ENCODE measurements around the gene SLC24A1. TPM values are rescaled to one million over a fixed set of nuclear protein-coding genes. Genes with fewer than 3 reads are reported as not detected.

The SLC24A1 gene
- polyA plus RNA-seq, 1 experiment = 5.5 TPM

DNA sequence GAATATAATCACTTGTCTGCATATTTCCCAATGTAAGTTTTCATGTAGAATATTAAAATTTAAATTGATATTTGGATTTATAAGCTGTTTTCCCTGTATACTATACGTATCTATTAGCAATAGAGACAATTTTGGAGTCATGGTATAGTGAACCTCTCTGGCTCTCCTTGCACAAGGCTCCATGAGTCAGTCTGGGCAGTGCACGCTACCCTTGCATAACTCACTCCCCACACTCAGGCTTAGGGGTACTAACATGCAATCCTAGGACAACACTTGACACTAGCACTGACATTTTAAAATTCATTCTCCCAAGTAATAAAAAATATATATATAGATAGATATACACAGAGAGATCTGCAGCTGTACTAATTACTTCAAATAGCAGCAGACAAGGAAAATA, 39.2 kb downstream of the SLC24A1 start:
- DNase-seq (ENCODE audit: low read depth, low spot score) = no peak
- no peaks in the 10 kb centered on the region for H3K27me3 ChIP-seq (ENCODE audit: control insufficient read depth, insufficient read depth, low read length)
- TF ChIP-seq, protein P1, sequence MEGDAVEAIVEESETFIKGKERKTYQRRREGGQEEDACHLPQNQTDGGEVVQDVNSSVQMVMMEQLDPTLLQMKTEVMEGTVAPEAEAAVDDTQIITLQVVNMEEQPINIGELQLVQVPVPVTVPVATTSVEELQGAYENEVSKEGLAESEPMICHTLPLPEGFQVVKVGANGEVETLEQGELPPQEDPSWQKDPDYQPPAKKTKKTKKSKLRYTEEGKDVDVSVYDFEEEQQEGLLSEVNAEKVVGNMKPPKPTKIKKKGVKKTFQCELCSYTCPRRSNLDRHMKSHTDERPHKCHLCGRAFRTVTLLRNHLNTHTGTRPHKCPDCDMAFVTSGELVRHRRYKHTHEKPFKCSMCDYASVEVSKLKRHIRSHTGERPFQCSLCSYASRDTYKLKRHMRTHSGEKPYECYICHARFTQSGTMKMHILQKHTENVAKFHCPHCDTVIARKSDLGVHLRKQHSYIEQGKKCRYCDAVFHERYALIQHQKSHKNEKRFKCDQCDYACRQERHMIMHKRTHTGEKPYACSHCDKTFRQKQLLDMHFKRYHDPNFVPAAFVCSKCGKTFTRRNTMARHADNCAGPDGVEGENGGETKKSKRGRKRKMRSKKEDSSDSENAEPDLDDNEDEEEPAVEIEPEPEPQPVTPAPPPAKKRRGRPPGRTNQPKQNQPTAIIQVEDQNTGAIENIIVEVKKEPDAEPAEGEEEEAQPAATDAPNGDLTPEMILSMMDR (IDR thresholded peaks at IDR 0.05; ENCODE audit: low read depth, low read length) = no peak
- no peak overlapping the region for H3K27ac ChIP-seq (ENCODE audit: low read depth, low read length)
- no peaks in the 10 kb centered on the region for H3K9me3 ChIP-seq (ENCODE audit: control insufficient read depth, insufficient read depth, low read length)
- CTCF ChIA-PET = interaction anchor here (2.5 kb wide), 1 partner anchor 196 kb away, joined by 11 read pairs; no protein-coding TSS in a partner anchor
- POLR2A ChIA-PET = interaction anchor here (1.4 kb wide), 1 partner anchor 50 kb away, joined by 4 read pairs; the partner anchor contains the start of gene INTS14
- no peak overlapping the region for H3K4me3 ChIP-seq (ENCODE audit: low read depth, low read length)

DNA sequence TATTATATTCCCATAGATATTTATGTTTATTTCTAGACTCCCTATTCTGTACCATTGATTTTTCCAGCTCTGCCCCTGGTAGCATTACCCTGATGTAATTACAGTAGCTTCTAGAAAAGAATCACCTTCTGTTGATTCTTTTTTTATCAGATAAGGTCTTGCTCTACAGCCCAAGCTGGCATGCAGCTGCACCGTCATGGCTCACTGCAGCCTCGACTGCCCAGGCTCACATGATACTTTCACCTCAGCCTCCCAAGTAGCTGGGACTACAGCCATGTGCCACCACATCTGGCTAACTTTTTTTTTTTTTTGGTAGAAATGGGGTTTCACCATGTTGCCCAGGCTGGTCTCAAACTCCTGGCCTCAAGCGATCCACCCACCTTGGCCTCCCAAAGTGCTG, 41.8 kb downstream of the SLC24A1 start:
- ChIA-PET POLR2A (no interaction called here), CTCF (interaction anchor here (1.6 kb wide), 1 partner anchor 25 kb away, joined by 3 read pairs; no protein-coding TSS in a partner anchor)
- Histone ChIP-seq H3K27ac (ENCODE audit: low read depth, low read length) (no peak overlapping the region), H3K4me3 (ENCODE audit: low read depth, low read length) (no peak overlapping the region), H3K9me3 (ENCODE audit: control insufficient read depth, insufficient read depth, low read length) (no peaks in the 10 kb centered on the region), H3K27me3 (ENCODE audit: control insufficient read depth, insufficient read depth, low read length) (no peaks in the 10 kb centered on the region)
- DNase-seq (ENCODE audit: low read depth, low spot score) = no peak
- TF ChIP-seq, protein P1 (IDR thresholded peaks at IDR 0.05; ENCODE audit: low read depth, low read length) = no peak

DNA sequence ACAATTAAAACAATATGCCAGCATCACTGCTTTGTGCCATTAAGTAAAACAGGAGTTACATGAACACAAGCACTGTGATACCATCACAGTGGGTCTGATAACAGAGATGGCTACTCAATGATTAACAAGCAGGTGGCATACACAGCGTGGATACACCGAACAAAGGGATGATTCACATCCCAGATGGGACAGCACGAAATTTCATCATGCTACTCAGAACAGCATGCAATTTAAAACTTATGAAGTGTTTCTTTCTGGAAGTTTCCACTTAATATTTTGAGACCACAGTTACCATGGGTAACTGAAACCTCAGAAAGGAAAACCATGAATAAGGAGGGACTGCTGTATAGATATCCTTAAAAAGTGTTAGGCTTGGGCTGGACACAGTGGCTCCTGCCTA, 44.5 kb downstream of the SLC24A1 start:
- H3K27me3 ChIP-seq (ENCODE audit: control insufficient read depth, insufficient read depth, low read length) = no peaks in the 10 kb centered on the region
- CTCF ChIA-PET = no interaction called here
- H3K9me3 ChIP-seq (ENCODE audit: control insufficient read depth, insufficient read depth, low read length) = no peaks in the 10 kb centered on the region
- H3K4me3 ChIP-seq (ENCODE audit: low read depth, low read length) = no peak overlapping the region
- H3K27ac ChIP-seq (ENCODE audit: low read depth, low read length) = peak overlapping the region; percentile 65
- TF ChIP-seq, protein P1 (IDR thresholded peaks at IDR 0.05; ENCODE audit: low read depth, low read length) = no peak
- POLR2A ChIA-PET = no interaction called here
- DNase-seq (ENCODE audit: low read depth, low spot score) = peak; percentile 33

DNA sequence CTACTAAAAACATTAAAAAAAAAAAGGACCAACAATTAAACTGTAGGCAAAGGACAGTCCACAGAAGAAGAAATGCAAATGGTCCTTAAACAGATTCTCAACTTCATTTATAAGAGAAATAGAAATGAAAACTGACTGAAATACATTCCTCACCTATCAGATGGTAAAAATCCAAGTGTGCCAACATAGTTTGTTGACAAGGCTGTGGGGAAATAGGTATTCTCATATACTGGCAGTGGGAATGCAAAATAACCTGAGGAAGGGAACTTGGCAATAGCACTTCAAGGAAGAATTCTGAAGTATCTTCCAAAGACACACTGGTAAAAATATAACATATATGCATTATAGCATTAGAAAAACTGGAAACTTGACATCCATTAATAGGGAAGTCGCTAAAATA, 53.8 kb downstream of the SLC24A1 start:
- Histone ChIP-seq H3K4me3 (ENCODE audit: low read depth, low read length) (no peak overlapping the region), H3K9me3 (ENCODE audit: control insufficient read depth, insufficient read depth, low read length) (no peaks in the 10 kb centered on the region), H3K27ac (ENCODE audit: low read depth, low read length) (no peak overlapping the region), H3K27me3 (ENCODE audit: control insufficient read depth, insufficient read depth, low read length) (no peaks in the 10 kb centered on the region)
- ChIA-PET POLR2A (no interaction called here), CTCF (interaction anchor here (0.6 kb wide), 1 partner anchor 611 kb away, joined by 5 read pairs; no protein-coding TSS in a partner anchor)
- DNase-seq (ENCODE audit: low read depth, low spot score) = no peak
- TF ChIP-seq, protein P1 (IDR thresholded peaks at IDR 0.05; ENCODE audit: low read depth, low read length) = no peak

DNA sequence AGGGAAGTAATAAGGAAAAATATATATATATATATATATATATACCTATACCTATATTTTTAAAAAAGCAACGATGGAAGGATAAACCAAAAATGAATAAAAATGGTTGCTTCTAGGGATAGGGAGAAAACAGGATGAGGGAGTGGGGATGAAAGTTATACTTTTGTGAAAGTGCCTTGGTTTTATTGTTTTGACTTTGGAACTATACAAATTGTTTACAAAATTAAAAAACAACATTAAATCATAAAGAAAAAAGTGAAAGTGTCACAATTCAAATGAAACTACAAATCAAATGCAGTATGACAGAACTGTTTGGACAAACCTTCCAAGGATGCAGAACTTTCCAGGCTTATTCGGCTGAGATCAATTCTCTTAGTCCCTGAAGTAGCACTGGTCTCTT, 54.4 kb downstream of the SLC24A1 start:
- Histone ChIP-seq H3K9me3 (ENCODE audit: control insufficient read depth, insufficient read depth, low read length) (no peaks in the 10 kb centered on the region), H3K27ac (ENCODE audit: low read depth, low read length) (no peak overlapping the region), H3K27me3 (ENCODE audit: control insufficient read depth, insufficient read depth, low read length) (no peaks in the 10 kb centered on the region), H3K4me3 (ENCODE audit: low read depth, low read length) (no peak overlapping the region)
- TF ChIP-seq, protein P1 (IDR thresholded peaks at IDR 0.05; ENCODE audit: low read depth, low read length) = no peak
- POLR2A ChIA-PET = no interaction called here
- CTCF ChIA-PET = interaction anchor here (0.6 kb wide), 1 partner anchor 610 kb away, joined by 5 read pairs; no protein-coding TSS in a partner anchor
- no peak for DNase-seq (ENCODE audit: low read depth, low spot score)
